HG02870 (cell line): ENCODE results near the gene TLE4.

Experiments used
- ATAC-seq: cut with Tn5 transposase; IDR thresholded peaks from one replicate; pipeline ENCODE4 v1.9.1; 2021; ENCODE audit warnings: mild to moderate bottlenecking, moderate library complexity; ENCODE audit not compliant: unreplicated experiment

TLE4 gene

DNA sequence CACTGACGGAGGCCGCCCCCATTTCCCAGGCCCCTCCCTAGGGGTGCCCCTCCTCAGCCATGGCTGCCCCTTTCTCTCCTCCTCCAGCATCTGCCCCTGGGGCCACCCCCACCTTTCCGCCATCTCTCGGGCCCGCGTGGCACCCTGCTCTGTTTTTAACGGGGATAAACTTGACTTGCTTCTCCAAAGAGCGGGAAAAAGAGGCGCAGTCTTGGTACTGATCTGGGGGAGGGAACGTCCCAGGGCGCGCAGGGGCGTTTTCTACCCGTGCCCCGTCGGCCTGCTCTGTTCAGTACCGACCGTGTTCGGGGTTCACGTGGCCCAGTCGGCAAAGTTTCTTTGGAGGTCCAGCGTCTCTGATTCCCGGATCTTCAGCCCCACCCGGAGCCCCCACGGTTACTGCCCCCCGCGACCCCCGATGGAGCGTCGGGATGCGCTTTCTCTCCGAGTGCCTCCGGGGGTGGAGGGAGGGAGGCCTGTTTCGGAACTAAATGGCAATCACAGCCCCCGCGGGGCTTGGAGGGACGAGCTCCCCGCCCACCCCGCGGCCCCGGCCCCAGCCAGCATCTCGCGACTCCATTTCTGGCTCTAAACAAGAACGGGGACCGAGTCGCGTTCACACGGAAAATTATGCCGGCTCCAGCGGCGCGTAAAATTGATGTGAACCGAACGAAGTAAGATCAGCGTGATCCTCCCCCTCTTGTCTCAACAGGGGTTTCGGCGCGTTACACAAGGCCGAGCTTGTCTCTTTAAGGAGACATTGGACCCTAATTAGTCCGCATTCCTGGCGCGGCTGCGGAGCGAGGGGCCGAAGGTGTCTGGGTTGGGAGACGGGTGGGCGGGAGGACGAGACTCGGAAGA, 1.1 kb upstream of the TLE4 start:
- ATAC-seq: no peak

DNA sequence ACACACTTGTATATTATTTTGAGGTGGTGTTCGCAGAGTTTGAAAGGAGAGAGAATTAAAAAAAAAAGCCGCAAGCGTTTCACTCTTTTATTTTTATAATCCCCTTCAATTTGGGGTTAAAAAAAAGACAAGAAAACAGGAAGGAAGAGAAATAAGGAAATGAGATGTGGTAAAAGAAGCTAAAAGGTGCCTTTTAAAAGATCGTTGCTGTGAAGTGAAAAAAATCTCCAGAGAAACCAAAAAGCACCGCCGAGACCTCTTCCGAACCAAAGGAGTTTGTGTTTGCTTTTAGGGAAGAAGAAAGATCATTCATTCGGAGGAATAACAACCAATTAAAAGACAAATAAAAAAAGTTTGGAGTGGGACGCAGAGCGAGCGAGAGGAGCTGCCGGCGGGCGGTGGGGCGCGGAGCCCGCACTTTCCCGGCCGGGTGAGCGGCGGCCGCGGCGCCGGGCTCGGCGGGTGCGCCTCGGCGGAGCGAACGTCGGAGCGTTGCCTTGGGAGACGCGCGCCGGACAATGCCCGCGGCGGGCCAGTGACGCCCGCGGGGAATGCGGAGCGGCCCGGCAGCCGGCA, 355 bp downstream of the TLE4 start:
- ATAC-seq: no peak

DNA sequence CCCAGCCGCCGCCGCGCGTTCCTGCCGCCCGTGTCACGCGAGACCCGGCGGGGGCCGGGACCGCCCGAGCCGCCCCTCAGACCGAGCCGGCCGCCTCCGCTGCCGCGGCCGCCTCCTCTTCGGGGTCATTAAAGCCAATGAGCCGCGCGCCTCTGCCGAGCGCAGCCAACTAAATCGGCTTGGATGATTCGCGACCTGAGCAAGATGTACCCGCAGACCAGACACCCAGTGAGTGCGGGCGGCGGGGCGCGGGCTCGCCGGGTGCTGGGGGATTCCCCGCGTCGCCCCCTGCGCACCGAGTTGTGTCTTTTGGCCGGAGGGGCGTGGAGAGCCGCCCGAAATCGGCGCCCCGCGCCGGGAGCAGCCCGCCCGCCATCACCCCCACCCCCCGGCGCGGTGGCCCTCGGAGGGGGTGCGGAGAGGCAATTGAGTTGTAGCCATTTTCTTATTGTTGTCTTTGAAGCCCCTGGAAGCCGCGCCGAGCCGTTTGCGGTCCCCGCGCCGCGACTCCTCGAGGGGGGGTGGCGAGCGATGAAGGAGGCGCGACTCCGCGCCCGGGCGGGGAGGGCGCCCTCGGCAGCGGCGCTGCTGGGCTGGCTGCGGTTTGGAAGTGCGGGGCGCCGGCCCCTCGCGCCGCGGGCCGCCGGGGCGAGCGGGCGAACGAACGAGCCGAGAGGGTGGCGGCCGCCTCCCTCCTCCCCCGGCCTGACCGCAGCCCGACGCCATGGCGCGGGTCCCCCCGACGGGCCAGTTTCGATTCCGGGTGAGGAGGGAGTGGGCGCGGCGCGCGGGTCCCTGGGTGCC, 1.0 kb downstream of the TLE4 start:
- ATAC-seq: no peak

DNA sequence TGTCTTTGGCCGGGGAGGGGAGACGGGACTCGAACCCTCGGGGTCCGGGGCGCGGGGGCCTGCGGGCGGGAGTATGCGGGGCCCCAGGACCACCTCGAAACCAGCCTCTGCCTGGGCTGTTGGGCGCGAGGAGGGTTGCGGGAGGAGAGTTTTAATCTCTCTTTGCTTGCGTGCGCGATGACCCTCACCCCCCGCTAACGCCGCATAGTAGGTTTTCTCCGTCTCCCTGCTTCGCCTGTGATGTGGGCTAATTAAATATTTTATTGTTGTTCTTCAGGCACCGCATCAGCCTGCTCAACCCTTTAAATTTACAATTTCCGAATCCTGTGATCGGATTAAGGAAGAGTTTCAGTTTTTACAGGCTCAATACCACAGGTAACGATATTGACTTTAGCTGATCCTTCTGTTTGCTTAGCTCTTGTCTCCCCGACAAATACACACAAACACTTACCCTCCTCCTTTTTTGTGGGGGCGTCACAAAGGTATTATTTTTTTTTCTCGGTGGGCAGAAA, 1.7 kb downstream of the TLE4 start:
- no peak for ATAC-seq

DNA sequence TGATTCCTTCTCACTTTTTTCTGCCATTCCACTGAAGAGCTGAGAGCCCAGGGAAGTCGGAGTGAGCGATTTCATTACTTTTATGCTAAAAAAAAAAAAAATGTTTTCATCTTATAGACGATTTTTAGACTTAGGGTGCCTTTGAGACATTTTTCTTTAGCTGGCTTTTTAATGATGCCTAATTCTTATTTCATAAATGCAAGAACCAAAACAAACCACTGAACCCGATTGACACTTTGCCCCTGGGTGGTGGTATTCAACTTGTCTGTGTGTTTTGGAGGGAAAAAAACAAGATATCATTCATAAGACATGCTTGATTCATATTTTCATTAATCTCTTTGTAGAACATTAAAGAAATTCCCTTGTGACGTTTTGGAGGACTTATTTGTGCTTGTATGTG, 2.4 kb downstream of the TLE4 start:
- ATAC-seq: no peak

DNA sequence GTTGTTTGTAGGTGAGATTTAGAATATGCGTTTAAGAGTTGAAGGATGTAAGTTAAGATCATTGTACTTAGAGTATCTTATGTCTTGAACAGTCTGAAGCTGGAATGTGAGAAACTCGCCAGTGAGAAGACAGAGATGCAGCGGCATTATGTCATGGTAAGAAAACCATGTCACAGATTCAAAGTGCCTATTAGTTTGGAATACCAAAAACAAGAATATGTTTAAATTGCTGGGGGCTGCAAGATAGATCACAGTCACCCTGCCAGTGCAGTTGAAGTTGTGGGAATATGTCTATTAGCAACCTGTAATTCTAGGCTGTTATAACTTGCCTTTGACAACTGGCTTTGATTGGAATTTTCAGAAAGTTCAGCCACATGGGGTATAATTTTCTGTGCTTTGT, 3.0 kb downstream of the TLE4 start:
- ATAC-seq: no peak

GRCh38 chr9:79575547-79575946, 3.8 kb downstream of the TLE4 start:
- ATAC-seq: no peak

GRCh38 chr9:79577969-79578723, 6.4 kb downstream of the TLE4 start:
- ATAC-seq: no peak

DNA sequence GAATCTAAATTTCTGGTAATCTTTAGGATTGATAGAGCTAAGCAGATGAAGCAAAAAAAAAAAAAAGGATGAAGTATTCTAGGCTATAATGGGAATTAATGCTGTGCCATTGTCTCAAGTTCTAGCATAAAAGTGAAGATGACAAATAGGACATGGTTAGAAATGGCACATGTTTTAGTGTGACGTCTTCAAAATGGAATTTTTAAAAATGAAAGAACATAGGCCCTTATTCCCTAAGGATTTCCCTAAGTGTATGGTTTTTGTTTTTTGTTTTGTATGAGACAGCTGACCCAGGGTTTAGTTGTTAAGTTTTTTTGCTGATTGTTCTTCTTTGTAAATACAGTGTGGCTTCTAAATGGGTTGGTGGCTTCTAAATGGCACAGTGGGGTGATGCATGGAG, 7.1 kb downstream of the TLE4 start:
- ATAC-seq: no peak

DNA sequence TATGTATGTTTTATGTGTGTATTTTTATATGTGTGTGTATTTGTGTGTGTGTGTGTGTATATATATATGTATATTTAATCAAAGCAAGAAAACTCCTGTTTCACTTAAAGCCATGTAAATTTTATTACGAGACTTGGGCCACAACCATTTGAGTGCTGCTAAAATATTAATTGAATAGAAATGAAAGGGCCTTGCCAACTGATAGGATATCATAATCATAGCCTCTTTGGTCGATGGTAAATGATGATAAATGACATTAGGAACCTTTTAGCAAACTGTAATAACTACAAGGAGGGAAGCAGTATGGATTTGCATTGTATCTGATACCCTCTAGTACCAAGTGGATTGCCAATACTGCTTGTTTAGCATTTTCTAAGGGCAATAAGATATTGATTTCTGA, 7.9 kb downstream of the TLE4 start:
- no peak for ATAC-seq

- ATAC-seq: no peak
Measured at GRCh38 chr9:79580055-79580454, 8.3 kb downstream of the TLE4 start.

DNA sequence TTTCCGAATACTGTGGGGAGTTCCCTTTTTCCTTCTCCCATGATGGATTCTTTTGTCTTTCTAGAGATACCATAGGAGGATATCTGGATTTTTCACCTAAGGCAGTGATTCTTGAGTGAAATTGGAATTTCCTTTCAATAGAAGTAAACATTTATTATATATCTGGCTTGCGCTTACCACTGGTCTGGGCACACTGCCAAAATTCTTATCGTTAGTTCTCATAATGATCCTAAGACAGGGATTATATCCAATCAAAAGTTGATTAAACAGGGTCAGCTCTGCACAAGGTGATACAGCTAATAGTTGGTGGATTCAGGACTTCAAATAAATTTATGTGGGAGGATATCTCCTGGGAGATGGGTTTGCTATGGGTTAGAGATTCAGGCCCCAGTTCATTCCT, 9.6 kb downstream of the TLE4 start:
- no peak for ATAC-seq

DNA sequence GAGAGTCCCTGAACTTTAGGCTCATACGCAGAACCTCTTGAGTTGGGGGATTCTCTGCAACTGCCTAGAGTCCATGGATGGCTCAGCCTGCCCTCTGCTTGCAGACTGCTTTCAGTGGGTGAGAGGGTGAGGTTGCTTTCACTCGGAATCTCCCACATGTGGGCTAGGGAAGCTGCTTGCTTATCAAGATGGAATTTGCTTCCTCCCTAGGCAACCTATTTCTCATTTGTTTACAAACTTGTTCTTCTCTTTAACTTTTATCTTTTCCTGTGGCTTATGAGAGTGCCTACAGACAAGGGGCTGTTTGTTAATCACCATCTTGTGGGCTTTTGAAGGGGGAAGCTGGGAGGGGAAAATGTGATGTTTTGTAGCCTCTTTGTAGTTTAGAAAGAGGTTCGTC, 10.0 kb downstream of the TLE4 start:
- ATAC-seq: no peak

- peak; percentile 83 for ATAC-seq
Measured at GRCh38 chr9:79583952-79584654, 12.3 kb downstream of the TLE4 start.

DNA sequence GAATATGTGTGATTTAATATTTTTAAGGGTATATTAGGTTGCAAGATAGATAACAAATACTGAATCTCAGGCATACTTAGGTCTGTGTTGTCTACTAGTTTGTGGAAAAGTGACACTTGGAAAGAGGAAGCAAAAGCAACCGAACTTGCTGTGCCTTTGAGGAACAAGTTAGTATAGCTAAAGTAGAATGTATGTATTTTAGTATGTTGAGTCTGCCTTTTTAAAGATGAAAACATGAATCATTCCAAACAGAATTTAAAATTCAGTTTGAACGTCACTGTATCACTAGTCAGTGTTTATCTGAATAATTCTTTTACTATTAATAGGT, 12.9 kb downstream of the TLE4 start:
- ATAC-seq: no peak

GRCh38 chr9:79588488-79589223, 16.9 kb downstream of the TLE4 start:
- ATAC-seq: no peak

DNA sequence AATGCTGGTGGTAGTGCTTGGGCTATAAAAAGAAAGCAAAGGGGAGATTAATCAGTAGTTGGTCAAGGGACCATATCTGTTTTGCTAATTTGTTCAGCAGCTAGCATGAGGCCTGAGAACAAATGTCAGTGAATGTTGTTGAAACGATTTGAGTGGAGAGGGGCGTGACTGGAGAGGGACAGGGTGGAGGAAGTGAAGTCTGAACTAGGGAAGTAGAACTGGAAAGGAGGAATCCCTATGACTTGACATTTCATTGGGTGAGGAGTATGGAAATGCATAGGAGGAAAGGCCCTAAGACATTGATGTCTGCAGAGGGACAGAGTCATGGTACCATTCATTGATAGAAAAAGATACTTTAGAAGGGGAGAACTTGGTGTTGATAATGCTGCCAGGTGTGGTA, 19.7 kb downstream of the TLE4 start:
- ATAC-seq: no peak

DNA sequence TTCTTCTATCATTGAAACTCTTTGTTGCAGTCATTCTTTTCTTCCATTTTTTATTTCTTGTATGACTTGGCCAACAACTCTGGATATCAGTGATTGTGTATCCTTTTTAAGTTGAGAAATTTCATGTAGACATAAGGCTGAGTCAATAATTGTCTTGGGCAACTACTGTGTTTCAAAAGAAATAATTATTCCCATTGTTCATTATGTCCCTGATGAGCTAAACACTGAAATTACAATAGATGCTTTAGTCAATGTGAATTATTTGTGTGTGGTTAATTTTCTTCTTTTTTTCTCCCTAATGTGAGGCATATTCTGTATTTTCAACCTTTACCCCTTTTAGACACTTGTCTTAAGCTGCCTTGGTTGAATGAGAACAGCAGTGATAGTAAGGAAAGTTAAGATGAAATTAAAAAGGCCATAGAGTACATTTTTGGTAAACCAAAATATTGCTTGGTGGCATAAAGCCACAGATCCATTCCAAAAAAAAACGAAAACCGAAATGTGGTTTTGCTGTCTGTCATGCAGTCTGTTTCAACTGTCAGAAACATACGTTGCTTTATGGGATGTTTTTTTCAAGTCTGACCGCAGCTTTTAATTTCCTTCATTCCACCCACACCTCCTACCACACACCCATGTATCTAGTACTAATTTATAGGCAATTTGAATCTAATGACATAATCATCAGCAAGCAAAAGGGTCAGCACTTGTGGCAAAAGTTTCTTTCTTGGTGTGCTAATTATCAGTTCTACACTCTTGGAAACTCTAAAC, 21.1 kb downstream of the TLE4 start:
- ATAC-seq: no peak
